CD14-positive monocyte (primary cell): ENCODE measurements around the gene RHOF. TPM values are rescaled to one million over a fixed set of nuclear protein-coding genes. Genes with fewer than 3 reads are reported as not detected.

Experiments
- DNase-seq, 3 donors: peaks; one replicate each; pipeline ENCODE4 v3.0.0-alpha.2; 2011 to 2022
- H2AFZ ChIP-seq: 2 replicates; pipeline ENCODE4 v1.6.0; 2012; ENCODE audit warnings: mild to moderate bottlenecking, low read depth, low read length, inconsistent platforms; ENCODE audit not compliant: insufficient read depth, poor library complexity, severe bottlenecking
- H3K27ac ChIP-seq, 2 donors: 1 replicate in 1 of 2; 2 replicates in 1 of 2; pipeline ENCODE4 v1.5.1; 2012 to 2013; ENCODE audit warnings: low read length in 2 of 2, control low read depth in 1 of 2, inconsistent platforms in 1 of 2, low read depth in 1 of 2, mild to moderate bottlenecking in 1 of 2
- H3K27me3 ChIP-seq, 2 donors: one replicate each; pipeline versions ENCODE4 v1.6.0 to v1.6.1; 2011 to 2013; ENCODE audit warnings: low read length in 2 of 2; ENCODE audit not compliant: control insufficient read depth in 2 of 2, insufficient read depth in 2 of 2
- H3K36me3 ChIP-seq, 2 donors: replicated peaks in 1 of 2; 1 replicate in 1 of 2; 2 replicates in 1 of 2; pipeline versions ENCODE4 v1.5.1 to v1.6.1; 2012 to 2013; ENCODE audit warnings: low read length in 2 of 2, control low read depth in 1 of 2, inconsistent platforms in 1 of 2, mild to moderate bottlenecking in 1 of 2; ENCODE audit not compliant: insufficient read depth in 2 of 2, control insufficient read depth in 1 of 2
- H3K4me1 ChIP-seq, 2 donors: 1 replicate in 1 of 2; 2 replicates in 1 of 2; pipeline versions ENCODE4 v1.5.1 to v1.6.1; 2012 to 2013; ENCODE audit warnings: low read length in 2 of 2, control low read depth in 1 of 2, inconsistent platforms in 1 of 2, mild to moderate bottlenecking in 1 of 2, moderate library complexity in 1 of 2; ENCODE audit not compliant: insufficient read depth in 2 of 2, control insufficient read depth in 1 of 2
- H3K4me2 ChIP-seq: replicated peaks from 2 replicates; pipeline ENCODE3; 2012; ENCODE audit warnings: low read length, moderate library complexity, mild to moderate bottlenecking; ENCODE audit not compliant: poor library complexity, severe bottlenecking; ENCODE audit errors: extremely low read depth
- H3K4me3 ChIP-seq, 3 experiments: fragments of 200-600 bp in 1 of 3; sonication (generic) in 1 of 3; replicated peaks in 1 of 3; 1 replicate in 2 of 3; 2 replicates in 1 of 3; pipeline ENCODE4 v1.5.1; 2011 to 2013; ENCODE audit warnings: low read length in 3 of 3, mild to moderate bottlenecking in 3 of 3, control low read depth in 2 of 3, low read depth in 2 of 3, inconsistent platforms in 1 of 3, moderate library complexity in 1 of 3
- H3K79me2 ChIP-seq: 2 replicates; pipeline ENCODE4 v1.6.0; 2012; ENCODE audit warnings: mild to moderate bottlenecking, control low read depth, inconsistent platforms, low read length, moderate library complexity; ENCODE audit not compliant: insufficient read depth
- H3K9ac ChIP-seq: 2 replicates; pipeline ENCODE4 v1.6.0; 2017; ENCODE audit warnings: low read length, mild to moderate bottlenecking; ENCODE audit not compliant: insufficient read depth, poor library complexity, severe bottlenecking
- H3K9me3 ChIP-seq, 2 donors: replicated peaks in 1 of 2; 1 replicate in 1 of 2; 2 replicates in 1 of 2; pipeline versions ENCODE4 v1.5.1 to v1.6.1; 2012 to 2013; ENCODE audit warnings: low read length in 2 of 2, control low read depth in 1 of 2; ENCODE audit not compliant: control insufficient read depth in 1 of 2, insufficient read depth in 1 of 2
- H4K20me1 ChIP-seq: 2 replicates; pipeline ENCODE4 v1.6.0; 2012; ENCODE audit warnings: mild to moderate bottlenecking, low read length, control low read depth, moderate library complexity; ENCODE audit not compliant: insufficient read depth
- H3K27ac Mint-ChIP-seq, 7 donors: one replicate each; pipeline ENCODE4 v1.8.0; 2020; ENCODE audit warnings: mild to moderate bottlenecking in 7 of 7, mixed read lengths in 7 of 7, moderate library complexity in 6 of 7, inconsistent platforms in 2 of 7
- H3K27me3 Mint-ChIP-seq, 3 donors: one replicate each; pipeline ENCODE4 v1.8.0; 2021 to 2022; ENCODE audit warnings: low read depth in 3 of 3, mild to moderate bottlenecking in 3 of 3, mixed read lengths in 3 of 3, moderate library complexity in 3 of 3, inconsistent platforms in 1 of 3
- H3K36me3 Mint-ChIP-seq, 2 donors: one replicate each; pipeline ENCODE4 v1.8.0; 2020; ENCODE audit warnings: mixed read lengths in 2 of 2, inconsistent platforms in 1 of 2, mild to moderate bottlenecking in 1 of 2
- H3K4me1 Mint-ChIP-seq: one replicate; pipeline ENCODE4 v1.8.0; 2020; ENCODE audit warnings: mild to moderate bottlenecking, mixed read lengths
- H3K4me3 Mint-ChIP-seq, 2 donors: one replicate each; pipeline ENCODE4 v1.8.0; 2020; ENCODE audit warnings: mild to moderate bottlenecking in 2 of 2, mixed read lengths in 2 of 2, moderate library complexity in 1 of 2
- H3K9me3 Mint-ChIP-seq, 7 donors: one replicate each; pipeline ENCODE4 v1.8.0; 2020 to 2022; ENCODE audit warnings: mixed read lengths in 7 of 7, mild to moderate bottlenecking in 6 of 7, moderate library complexity in 6 of 7, inconsistent platforms in 2 of 7
- CTCF ChIP-seq: fragments of 200-600 bp; IDR thresholded peaks from one replicate; pipeline ENCODE4 v1.8.0; 2022; ENCODE audit warnings: antibody characterized with exemption, mild to moderate bottlenecking
- WGBS: methylation state at CpG from one replicate; pipeline ENCODE4 v1.1.5; 2013; ENCODE audit warnings: missing lambda C conversion rate; ENCODE audit not compliant: insufficient coverage; 5-methylcytosine and 5-hydroxymethylcytosine counted together
- intact Hi-C, 2 donors: fragments of 100-400 bp; cut with micrococcal nuclease; formaldehyde crosslinking; loops; one replicate each; pipeline versions ENCODE4 v1.15.0 to v1.15.1; 2023
- polyA plus RNA-seq, 3 donors: library from polyadenylated mRNA; depleted of rRNA in 1 of 3; unstranded in 2 of 3; stranded (reverse) in 1 of 3; fragments of 300-500 nt in 2 of 3; fragments of >200 nt in 1 of 3; fragmentation: Illumina TruSeq in 2 of 3; gene quantifications; 1 replicate in 2 of 3; 2 replicates in 1 of 3; pipeline ENCODE4 v1.2.3, GENCODE V29; 2012 to 2021

The RHOF gene
- polyA plus RNA-seq, 3 donors = 7.1 to 25.9 (median 13.6) TPM

GRCh38 chr12:121749267-121749666 lies 44.2 kb downstream of the RHOF start:
- Mint-ChIP-seq H3K27me3 (peaks cover 0 to 2% (median 0%) of the 10 kb centered on the region in 3 donors), H3K9me3 (no peaks in the 10 kb centered on the region), H3K4me3 (no peak overlapping the region), H3K36me3 (no peaks in the 10 kb centered on the region), H3K27ac (no peak overlapping the region), H3K4me1 (peaks cover 11% of the 10 kb centered on the region)
- peaks cover 0 to 3% of the 10 kb centered on the region in 2 donors for H3K36me3 ChIP-seq
- no peak overlapping the region for H3K9ac ChIP-seq
- H2AFZ ChIP-seq = no peak overlapping the region
- intact Hi-C loops = no loop called here
- no peak overlapping the region for H3K4me3 ChIP-seq
- H4K20me1 ChIP-seq = no peaks in the 10 kb centered on the region
- H3K9me3 ChIP-seq = no peaks in the 10 kb centered on the region
- DNase-seq = no peak
- H3K27ac ChIP-seq = no peak overlapping the region
- no peak overlapping the region for H3K4me2 ChIP-seq
- H3K79me2 ChIP-seq = no peaks in the 10 kb centered on the region
- no peak for TF ChIP-seq CTCF
- H3K4me1 ChIP-seq = no peaks in the 10 kb centered on the region
- no peaks in the 10 kb centered on the region for H3K27me3 ChIP-seq
- 76% methylated on average over 2 of the region's 10 CpGs for WGBS

GRCh38 chr12:121748571-121749265 lies 44.8 kb downstream of the RHOF start:
- H3K27me3 Mint-ChIP-seq = peaks cover 0 to 2% (median 0%) of the 10 kb centered on the region in 3 donors
- no peak for TF ChIP-seq CTCF
- Histone ChIP-seq H3K36me3 (peaks cover 0 to 3% of the 10 kb centered on the region in 2 donors), H3K4me2 (no peak overlapping the region), H3K27me3 (no peaks in the 10 kb centered on the region), H3K79me2 (no peaks in the 10 kb centered on the region), H3K27ac (peak overlapping the region in 1 of 2 donors; percentile 31), H4K20me1 (no peaks in the 10 kb centered on the region), H3K4me3 (no peak overlapping the region), H3K9me3 (no peaks in the 10 kb centered on the region), H2AFZ (no peak overlapping the region), H3K4me1 (no peaks in the 10 kb centered on the region), H3K9ac (no peak overlapping the region)
- WGBS = 59% methylated on average over 8 of the region's 17 CpGs
- intact Hi-C loops = no loop called here
- H3K4me3 Mint-ChIP-seq = no peak overlapping the region
- no peaks in the 10 kb centered on the region for H3K36me3 Mint-ChIP-seq
- no peaks in the 10 kb centered on the region for H3K9me3 Mint-ChIP-seq
- peaks cover 11% of the 10 kb centered on the region for H3K4me1 Mint-ChIP-seq
- DNase-seq = peak; percentile 19 to 63 (median 33)
- peak overlapping the region in 2 of 7 donors; percentile 25 to 51 for H3K27ac Mint-ChIP-seq
